SU-DHL-6 (cell line): Measurements from ENCODE around the gene HMGN1.

ENCODE experiments used
- EZH2phosphoT487 ChIP-seq: fragments of 200-600 bp; sonication (generic), shearing (Covaris generic); conservative IDR thresholded peaks from 2 replicates; pipeline ENCODE4 v1.6.1; 2018; ENCODE audit warnings: mild to moderate bottlenecking, antibody characterized with exemption, low read length, moderate library complexity, mixed read lengths
- TF ChIP-seq, protein P1 (sequence below): fragments of 200-600 bp; sonication (generic); IDR thresholded peaks from one replicate; pipeline ENCODE4 v1.5.1; 2017; ENCODE audit warnings: antibody characterized with exemption, mild to moderate bottlenecking, low read length, moderate library complexity; ENCODE audit not compliant: insufficient read depth, poor library complexity, severe bottlenecking

- TF ChIP-seq, protein P1, sequence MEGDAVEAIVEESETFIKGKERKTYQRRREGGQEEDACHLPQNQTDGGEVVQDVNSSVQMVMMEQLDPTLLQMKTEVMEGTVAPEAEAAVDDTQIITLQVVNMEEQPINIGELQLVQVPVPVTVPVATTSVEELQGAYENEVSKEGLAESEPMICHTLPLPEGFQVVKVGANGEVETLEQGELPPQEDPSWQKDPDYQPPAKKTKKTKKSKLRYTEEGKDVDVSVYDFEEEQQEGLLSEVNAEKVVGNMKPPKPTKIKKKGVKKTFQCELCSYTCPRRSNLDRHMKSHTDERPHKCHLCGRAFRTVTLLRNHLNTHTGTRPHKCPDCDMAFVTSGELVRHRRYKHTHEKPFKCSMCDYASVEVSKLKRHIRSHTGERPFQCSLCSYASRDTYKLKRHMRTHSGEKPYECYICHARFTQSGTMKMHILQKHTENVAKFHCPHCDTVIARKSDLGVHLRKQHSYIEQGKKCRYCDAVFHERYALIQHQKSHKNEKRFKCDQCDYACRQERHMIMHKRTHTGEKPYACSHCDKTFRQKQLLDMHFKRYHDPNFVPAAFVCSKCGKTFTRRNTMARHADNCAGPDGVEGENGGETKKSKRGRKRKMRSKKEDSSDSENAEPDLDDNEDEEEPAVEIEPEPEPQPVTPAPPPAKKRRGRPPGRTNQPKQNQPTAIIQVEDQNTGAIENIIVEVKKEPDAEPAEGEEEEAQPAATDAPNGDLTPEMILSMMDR = no peak
- no peak for TF ChIP-seq EZH2phosphoT487
Observed at GRCh38 chr21:39348040-39348354, 891 bp downstream of the HMGN1 start.
